Measurements from ENCODE around the gene FAM184B. TPM values are rescaled to one million over a fixed set of nuclear protein-coding genes. Genes with fewer than 3 reads are reported as not detected.

FAM184B gene
- polyA plus RNA-seq = 2.3 and 3.1 TPM in 2 replicates

DNA sequence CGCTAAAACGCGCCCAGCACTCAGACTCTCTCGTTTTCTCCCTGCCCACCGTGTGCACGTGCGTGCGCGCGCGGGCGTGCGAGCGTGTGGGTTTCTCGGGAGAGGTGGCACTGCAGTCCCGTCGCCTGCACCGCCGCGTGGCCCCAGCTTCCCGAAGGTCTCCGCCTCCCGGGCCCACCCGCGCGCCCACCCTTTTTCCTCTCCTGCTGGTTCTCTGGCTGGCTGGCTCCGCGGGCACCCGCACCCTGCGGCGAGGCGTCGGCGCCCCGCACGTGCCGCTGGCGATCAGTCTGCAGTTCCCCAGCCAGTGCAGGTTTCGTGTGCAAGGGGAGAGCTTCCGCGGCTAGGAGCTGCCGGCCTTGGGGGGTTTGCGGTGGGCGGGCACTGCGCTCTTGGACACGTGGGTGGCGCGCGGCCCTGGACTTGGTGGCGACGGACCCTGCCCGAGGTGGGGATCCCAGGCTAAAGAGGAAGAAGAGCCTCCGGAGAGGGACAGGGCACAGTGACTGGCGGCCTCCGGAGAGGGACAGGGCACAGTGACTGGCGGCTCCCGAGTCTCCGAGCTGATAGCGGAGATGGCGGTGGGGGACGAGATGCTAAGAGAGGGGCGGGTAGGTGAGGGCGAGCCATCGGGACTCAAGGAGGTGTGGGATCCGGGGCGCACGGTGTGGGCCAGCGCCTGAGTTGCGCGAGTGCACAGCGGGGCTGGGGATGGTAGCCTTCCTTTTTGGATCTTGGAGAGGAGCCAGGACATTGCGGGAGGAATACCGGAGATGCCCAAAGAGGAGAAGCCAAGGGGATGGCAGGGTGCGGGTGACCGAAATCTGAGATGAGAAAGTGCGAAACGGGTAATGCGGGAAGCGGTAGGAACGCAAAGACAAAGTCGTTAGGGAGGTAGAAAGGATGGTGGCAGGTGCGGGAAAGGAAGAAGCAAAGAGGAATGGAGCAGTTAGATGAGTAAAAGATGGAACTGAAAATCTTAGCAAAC lies at the start of gene FAM184B:
Gene FAM184B (minus strand): TSS at position 322 of the 988 bp plus-strand sequence. CDS start 322 bp downstream, outside the sequence.

DNA sequence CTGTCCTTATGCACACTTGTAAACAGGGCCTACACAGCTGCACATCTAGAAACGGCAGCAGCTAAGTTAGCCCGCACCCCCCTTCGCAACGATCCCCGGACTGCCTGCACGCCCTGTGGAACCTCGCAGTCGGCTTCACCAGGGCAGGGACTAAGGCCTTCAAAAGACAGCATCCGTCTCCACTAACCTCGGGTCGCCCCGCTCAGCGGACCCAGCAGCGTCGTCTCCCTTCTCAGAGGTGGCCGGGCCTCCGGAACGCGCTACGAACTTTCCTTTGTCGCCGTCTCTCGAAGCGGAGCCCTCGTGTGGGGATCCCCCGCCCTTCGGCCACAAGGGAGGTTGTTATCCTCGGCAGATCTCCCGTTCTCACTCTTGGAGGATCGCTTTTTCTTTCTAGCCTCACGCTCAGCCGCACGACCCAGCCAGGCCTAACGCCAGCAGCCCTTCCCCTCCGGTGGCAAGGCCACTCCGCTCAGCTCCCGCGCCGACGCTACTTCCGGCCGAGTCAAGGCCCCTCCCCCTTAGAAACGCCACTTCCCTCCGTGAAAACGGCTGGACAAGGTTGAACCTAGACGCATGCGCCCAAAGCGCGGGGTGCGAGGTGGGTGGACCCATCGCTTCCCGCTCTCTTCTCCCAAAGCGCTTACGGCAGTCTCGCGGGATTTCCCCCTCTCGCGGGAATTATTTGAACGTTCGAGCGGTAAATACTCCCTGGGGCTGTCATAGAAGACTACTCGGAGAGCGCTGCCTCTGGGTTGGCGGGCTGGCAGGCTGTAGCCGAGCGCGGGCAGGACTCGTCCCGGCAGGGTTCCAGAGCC lies 29.0 kb upstream of the FAM184B start, which contains the start of the genes DCAF16 and NCAPG:
Gene DCAF16 (minus strand): TSS at position 498 of the 818 bp plus-strand sequence. CDS start 6,616 bp downstream, outside the sequence.
Gene NCAPG (plus strand): TSS at position 720 of the 818 bp plus-strand sequence. CDS start 99 bp downstream, outside the sequence.

DNA sequence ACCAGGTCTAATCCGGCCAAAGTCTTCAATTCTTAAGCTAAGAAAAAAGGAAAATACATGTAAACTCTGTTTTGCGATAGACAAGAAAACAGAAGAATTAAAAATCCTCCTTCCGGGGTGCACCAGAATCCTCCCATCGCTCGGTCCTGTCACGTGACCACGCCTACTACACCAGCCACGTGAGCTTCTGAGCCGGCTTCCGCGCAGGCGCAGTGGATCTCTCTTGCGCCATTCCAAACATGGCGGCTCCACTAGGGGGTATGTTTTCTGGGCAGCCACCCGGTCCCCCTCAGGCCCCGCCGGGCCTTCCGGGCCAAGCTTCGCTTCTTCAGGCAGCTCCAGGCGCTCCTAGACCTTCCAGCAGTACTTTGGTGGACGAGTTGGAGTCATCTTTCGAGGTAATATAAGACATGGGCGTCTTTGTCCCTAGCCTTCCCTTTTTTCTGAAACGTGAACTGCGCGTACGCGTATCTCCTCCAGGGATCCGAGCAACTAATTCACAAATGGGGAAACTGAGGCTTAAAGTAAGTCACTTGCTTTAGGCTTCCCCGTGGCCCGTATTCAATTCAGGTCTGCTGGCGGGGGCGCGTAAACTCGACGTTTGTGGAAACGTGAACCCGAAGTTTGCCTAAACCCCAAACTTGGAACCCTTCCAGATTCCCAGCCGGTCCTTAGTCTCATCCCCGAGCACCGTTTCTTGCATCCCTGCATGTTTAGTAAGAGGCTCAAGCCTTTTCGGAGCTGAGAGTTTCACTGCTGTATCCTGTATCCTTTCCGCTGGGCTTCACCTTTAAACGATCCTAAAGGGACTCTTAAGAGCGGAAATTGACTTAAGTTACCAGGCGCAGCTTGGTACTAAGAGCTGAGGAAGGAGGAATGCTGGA lies 166.8 kb downstream of the FAM184B start, which contains the start of gene MED28:
Gene MED28 (plus strand): TSS at position 226 of the 884 bp plus-strand sequence. CDS start 14 bp downstream, at position 240.

Other genes starting within 250 kb of the FAM184B start
- 60.4 and 60.9 TPM in 2 replicates for gene LAP3, start 204.4 kb downstream of the FAM184B start, polyA plus RNA-seq
- 46.1 and 68.9 TPM in 2 replicates for gene MED28, start 167.0 kb downstream of the FAM184B start, polyA plus RNA-seq
- 6.8 and 15.5 TPM in 2 replicates for gene DCAF16, start 29.1 kb upstream of the FAM184B start, polyA plus RNA-seq
- 6.0 and 9.3 TPM in 2 replicates for gene NCAPG, start 29.4 kb upstream of the FAM184B start, polyA plus RNA-seq
- gene LCORL, start 240.1 kb upstream of the FAM184B start, polyA plus RNA-seq = 5.4 and 5.6 TPM in 2 replicates

All from Purkinje cell (primary cell).